SK-N-SH treated with all-trans-retinoic acid at 6 μM for 48 hours (cell line): ENCODE measurements around the gene ISX.

ENCODE experiments used
- CREB5 ChIP-seq: fragments of 250-450 bp; sonication (Bioruptor Pico); IDR thresholded peaks from 2 replicates; pipeline ENCODE4 v1.5.1; 2020; ENCODE audit warnings: low read depth, mild to moderate bottlenecking, moderate library complexity
- GLIS3 ChIP-seq: fragments of 250-450 bp; sonication (Bioruptor Pico); IDR thresholded peaks from 2 replicates; pipeline ENCODE4 v1.5.0; 2020; ENCODE audit warnings: mild to moderate bottlenecking, moderate library complexity
- PPARA ChIP-seq: fragments of 250-450 bp; sonication (Bioruptor Pico); IDR thresholded peaks from 2 replicates; pipeline ENCODE4 v1.5.0; 2020; ENCODE audit warnings: mild to moderate bottlenecking, borderline replicate concordance
- SNAI2 ChIP-seq: fragments of 250-450 bp; sonication (Bioruptor Pico); IDR thresholded peaks from 2 replicates; pipeline ENCODE4 v1.5.0; 2020; ENCODE audit warnings: mild to moderate bottlenecking, moderate library complexity
- TCF4 ChIP-seq: fragments of 250-450 bp; sonication (Bioruptor Pico); IDR thresholded peaks from 2 replicates; pipeline ENCODE4 v1.8.0; 2021; ENCODE audit warnings: mild to moderate bottlenecking, moderate library complexity, borderline replicate concordance
- ZNF8 ChIP-seq: fragments of 450-650 bp; formaldehyde crosslinking; IDR thresholded peaks from 2 replicates; pipeline ENCODE4 v1.5.0; 2020; ENCODE audit warnings: mild to moderate bottlenecking, moderate library complexity
- TF ChIP-seq, protein P1 (sequence below): fragments of 250-450 bp; sonication (Bioruptor Pico); IDR thresholded peaks from 2 replicates; pipeline ENCODE4 v1.5.0; 2020; ENCODE audit warnings: mild to moderate bottlenecking, moderate library complexity
- TF ChIP-seq, protein P2 (sequence below): fragments of 250-450 bp; sonication (Bioruptor Pico); IDR thresholded peaks from 2 replicates; pipeline ENCODE4 v1.8.0; 2020; ENCODE audit warnings: mild to moderate bottlenecking, moderate library complexity, borderline replicate concordance

- TF ChIP-seq CREB5 = no peak
- TF ChIP-seq PPARA (CRISPR knock-in tag) = no peak
- TF ChIP-seq, protein P1, sequence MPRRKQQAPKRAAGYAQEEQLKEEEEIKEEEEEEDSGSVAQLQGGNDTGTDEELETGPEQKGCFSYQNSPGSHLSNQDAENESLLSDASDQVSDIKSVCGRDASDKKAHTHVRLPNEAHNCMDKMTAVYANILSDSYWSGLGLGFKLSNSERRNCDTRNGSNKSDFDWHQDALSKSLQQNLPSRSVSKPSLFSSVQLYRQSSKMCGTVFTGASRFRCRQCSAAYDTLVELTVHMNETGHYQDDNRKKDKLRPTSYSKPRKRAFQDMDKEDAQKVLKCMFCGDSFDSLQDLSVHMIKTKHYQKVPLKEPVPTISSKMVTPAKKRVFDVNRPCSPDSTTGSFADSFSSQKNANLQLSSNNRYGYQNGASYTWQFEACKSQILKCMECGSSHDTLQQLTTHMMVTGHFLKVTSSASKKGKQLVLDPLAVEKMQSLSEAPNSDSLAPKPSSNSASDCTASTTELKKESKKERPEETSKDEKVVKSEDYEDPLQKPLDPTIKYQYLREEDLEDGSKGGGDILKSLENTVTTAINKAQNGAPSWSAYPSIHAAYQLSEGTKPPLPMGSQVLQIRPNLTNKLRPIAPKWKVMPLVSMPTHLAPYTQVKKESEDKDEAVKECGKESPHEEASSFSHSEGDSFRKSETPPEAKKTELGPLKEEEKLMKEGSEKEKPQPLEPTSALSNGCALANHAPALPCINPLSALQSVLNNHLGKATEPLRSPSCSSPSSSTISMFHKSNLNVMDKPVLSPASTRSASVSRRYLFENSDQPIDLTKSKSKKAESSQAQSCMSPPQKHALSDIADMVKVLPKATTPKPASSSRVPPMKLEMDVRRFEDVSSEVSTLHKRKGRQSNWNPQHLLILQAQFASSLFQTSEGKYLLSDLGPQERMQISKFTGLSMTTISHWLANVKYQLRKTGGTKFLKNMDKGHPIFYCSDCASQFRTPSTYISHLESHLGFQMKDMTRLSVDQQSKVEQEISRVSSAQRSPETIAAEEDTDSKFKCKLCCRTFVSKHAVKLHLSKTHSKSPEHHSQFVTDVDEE = no peak
- TF ChIP-seq GLIS3 (CRISPR knock-in tag) = no peak
- TF ChIP-seq TCF4 (CRISPR knock-in tag) = no peak
- no peak for TF ChIP-seq ZNF8
- TF ChIP-seq, protein P2, sequence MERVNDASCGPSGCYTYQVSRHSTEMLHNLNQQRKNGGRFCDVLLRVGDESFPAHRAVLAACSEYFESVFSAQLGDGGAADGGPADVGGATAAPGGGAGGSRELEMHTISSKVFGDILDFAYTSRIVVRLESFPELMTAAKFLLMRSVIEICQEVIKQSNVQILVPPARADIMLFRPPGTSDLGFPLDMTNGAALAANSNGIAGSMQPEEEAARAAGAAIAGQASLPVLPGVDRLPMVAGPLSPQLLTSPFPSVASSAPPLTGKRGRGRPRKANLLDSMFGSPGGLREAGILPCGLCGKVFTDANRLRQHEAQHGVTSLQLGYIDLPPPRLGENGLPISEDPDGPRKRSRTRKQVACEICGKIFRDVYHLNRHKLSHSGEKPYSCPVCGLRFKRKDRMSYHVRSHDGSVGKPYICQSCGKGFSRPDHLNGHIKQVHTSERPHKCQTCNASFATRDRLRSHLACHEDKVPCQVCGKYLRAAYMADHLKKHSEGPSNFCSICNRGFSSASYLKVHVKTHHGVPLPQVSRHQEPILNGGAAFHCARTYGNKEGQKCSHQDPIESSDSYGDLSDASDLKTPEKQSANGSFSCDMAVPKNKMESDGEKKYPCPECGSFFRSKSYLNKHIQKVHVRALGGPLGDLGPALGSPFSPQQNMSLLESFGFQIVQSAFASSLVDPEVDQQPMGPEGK (CRISPR knock-in tag) = no peak
- no peak for TF ChIP-seq SNAI2 (CRISPR knock-in tag)
These were observed 32.2 kb upstream of the ISX start for GRCh38 chr22:35033635-35034296.
